ENCODE results near the gene SRPK2.
"Not testable (repeated sequence)": the region's sequence is repeated elsewhere in the genome, so short reads cannot be mapped to it uniquely, and the experiment has no call there.

The SRPK2 gene

DNA sequence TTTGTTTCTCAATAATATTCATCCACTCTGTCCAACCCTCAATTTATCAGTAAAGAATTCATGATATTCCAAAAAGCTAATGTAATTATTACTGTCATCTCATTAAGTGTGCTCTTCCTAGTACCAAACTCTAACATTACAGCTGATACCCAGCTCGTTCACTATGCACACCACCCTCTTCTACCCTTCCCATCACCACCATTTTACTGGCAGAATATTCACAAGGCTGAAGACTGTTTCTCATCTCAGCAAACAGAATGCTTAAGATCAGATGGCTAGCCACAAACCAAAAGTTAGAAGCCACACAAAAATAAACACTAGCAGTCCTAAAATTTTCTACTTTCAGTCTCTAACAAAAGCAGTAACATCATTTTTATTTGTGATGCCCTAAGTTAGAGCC lies 121.5 kb downstream of the SRPK2 start:
- no peak for DNase-seq (ENCODE audit: low read depth)

DNA sequence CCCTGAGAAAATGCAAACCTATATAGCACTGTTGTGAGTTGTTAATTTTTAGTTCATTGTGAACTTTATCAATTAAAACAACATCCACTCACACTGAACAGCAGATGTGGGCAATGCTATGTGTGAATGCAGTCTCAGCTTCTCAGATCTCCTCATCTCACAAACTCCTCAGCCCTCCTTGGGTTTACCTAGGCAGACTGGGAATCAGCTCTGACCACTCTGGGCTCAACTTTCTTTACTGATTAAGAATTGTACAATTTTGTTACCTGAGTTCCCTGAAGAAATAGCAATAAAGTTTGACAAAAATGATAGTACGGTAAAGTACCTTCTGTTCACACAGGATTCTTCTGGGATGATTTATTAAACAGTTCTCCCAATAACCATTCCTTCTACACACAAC lies 124.0 kb downstream of the SRPK2 start:
- DNase-seq (ENCODE audit: low read depth): no peak

DNA sequence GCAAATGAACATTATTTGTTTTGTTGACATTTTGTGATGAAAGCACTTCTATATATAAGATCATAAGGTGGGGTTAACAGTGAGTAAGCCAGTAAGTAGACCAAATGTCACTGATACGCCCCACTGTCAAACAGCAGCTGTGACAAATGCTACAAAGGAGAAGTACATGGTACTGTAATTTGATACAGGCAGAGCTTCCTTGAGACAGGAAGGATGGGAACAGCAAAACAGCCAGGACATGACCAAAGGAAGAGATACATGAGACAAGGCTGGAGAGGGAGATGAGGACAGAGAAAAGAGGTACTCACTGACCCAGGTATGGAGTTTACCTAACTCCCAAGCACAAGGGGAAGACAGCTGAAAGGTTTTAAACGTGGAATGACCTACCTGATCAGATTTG lies 127.0 kb downstream of the SRPK2 start:
- DNase-seq (ENCODE audit: low read depth): no peak

DNA sequence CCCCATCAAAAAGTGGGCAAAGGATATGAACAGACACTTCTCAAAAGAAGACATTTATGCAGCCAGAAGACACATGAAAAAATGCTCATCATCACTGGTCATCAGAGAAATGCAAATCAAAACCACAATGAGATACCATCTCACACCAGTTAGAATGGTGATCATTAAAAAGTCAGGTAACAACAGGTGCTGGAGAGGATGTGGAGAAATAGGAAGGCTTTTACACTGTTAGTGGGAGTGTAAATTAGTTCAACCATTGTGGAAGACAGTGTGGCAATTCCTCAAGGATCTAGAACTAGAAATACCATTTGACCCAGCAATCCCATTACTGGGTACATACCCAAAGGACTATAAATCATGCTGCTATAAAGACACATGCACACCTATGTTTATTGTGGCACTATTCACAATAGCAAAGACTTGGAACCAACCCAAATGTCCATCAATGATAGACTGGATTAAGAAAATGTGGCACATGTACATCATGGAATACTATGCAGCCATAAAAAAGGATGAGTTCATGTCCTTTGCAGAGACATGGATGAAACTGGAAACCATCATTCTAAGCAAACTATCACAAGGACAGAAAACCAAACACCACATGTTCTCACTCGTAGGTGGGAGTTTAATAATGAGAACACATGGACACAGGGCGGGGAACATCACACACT lies 128.4 kb downstream of the SRPK2 start:
- DNase-seq (ENCODE audit: low read depth): not testable (repeated sequence)

GRCh38 chr7:105258919-105259318 lies 129.8 kb downstream of the SRPK2 start:
- not testable (repeated sequence) for DNase-seq (ENCODE audit: low read depth)

GRCh38 chr7:105257338-105257737 lies 131.4 kb downstream of the SRPK2 start:
- DNase-seq (ENCODE audit: low read depth): no peak

DNA sequence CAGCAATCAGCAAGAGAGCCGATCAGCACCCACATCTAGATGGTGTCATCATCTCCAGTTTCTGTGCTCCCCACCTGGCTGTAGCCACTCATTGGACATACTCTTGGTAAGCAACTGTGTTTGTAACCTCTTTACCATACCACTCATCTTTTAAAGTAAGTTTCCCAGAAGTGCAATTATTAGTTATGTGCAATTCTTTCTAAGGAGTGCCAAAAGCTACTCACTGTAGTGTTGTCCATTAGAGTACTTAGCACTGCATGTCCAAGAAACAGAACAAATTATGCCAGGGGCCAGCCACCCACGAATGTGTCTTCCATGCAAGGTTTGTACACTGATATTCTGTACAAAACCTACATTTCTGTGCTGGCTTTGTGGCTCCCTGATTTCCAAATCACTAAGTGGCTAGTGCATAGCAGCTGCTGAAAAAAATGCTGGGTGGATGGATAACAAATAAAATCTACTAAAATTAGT lies 131.9 kb downstream of the SRPK2 start:
- DNase-seq (ENCODE audit: low read depth): no peak

DNA sequence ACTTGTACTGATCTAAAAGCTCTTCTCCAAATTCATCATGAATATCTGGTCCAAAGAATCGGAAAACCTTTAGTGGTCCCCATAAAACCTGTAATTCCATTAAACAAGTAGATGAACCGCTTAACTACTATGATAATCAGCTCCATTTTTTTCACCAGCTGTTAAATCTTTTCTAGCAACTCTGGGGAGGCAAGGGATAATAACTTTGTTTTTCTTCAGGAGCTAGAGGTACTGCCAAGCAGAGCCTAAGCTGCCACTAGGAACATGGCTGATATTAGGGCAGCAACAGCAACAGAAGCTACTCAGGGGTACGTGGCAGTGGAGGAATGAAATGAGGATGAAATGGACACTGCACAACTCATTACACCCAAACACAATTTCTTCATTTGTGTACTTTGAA lies 138.0 kb downstream of the SRPK2 start:
- DNase-seq (ENCODE audit: low read depth): no peak

- no peak for DNase-seq (ENCODE audit: low read depth)
These were observed 138.5 kb downstream of the SRPK2 start for GRCh38 chr7:105250239-105250638.

GRCh38 chr7:105249216-105249615 lies 139.5 kb downstream of the SRPK2 start:
- DNase-seq (ENCODE audit: low read depth): no peak

- DNase-seq (ENCODE audit: low read depth): no peak
These were observed 142.0 kb downstream of the SRPK2 start for GRCh38 chr7:105246679-105247078.

- DNase-seq (ENCODE audit: low read depth): no peak
These were observed 142.5 kb downstream of the SRPK2 start for GRCh38 chr7:105246256-105246655.

DNA sequence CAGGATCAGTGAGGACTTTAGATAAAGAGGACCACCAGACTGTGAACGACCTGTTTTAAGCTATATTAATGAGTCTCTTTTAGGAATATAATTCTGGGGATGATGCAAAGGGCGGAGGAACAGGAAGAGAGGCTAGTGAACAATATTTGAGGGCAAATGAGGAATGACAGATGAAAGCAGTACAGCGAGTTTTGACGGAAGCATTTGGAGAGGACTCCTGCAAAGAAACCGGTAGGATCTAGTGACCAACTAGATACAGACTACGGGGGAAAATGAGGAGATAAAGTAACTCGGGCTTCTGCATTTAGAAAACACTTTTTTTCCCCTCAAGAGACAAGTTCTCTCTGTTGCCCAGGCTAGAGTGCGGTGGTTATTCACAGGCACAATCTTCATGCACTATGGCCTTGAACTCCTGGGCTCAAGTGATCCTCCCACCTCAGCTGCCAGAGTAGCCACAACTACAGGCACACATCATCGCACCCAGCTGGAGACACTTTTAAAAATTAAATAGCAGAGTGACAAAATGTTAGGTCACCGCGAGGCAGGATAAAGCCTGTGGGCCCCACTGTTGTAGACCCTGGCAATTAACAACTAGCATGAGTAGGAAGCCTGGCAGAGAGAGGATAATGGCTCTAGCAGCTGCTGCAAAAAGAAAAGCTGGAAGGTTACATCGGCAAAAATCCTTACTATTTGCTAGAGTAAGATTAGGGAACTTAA lies 143.2 kb downstream of the SRPK2 start:
- no peak for DNase-seq (ENCODE audit: low read depth)

GRCh38 chr7:105244594-105244993 lies 144.1 kb downstream of the SRPK2 start:
- DNase-seq (ENCODE audit: low read depth): no peak

GRCh38 chr7:105241198-105241597 lies 147.5 kb downstream of the SRPK2 start:
- DNase-seq (ENCODE audit: low read depth): no peak

- no peak for DNase-seq (ENCODE audit: low read depth)
These were observed 150.4 kb downstream of the SRPK2 start for GRCh38 chr7:105238198-105238765.

DNA sequence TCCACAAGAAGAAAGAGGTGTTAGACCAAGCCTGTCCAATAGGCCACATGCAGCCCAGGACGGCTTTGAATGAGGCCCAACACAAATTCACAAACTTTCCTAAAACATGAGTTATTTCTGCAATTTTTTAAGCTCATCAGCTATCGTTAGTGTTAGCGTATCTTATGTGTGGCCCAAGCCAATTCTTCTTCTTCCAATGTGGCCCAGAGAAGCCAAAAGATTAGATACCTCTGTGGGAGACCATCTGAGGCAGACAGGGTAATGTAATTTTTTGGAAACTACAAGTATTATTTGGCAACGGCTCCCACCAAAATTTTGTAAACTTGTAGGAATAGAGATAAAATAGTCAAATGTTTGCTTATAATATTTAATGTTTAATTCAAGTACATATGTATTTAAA lies 153.8 kb downstream of the SRPK2 start:
- no peak for DNase-seq (ENCODE audit: low read depth)

DNA sequence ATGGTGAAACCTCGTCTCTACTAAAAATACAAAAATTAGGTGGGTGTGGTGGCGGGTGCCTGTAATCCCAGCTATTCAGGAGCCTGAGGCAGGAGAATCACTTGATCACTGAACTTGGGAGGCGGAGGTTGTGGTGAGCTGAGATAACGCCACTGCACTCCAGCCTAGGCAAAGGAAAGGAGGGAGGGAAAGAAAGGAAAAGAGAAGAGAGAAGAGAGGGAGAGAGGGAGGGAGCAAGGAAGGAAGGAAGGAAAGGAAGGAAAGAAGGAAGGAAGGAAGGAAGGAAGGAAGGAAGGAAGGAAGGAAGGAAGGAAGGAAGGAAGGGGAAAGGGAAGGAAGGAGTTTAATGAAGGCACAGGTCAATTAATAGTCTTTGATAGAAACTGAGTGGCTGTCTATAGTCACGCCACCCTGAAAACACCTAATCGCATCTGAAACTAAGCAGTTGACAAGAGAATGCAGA lies 155.9 kb downstream of the SRPK2 start:
- DNase-seq (ENCODE audit: low read depth): not testable (repeated sequence)

DNA sequence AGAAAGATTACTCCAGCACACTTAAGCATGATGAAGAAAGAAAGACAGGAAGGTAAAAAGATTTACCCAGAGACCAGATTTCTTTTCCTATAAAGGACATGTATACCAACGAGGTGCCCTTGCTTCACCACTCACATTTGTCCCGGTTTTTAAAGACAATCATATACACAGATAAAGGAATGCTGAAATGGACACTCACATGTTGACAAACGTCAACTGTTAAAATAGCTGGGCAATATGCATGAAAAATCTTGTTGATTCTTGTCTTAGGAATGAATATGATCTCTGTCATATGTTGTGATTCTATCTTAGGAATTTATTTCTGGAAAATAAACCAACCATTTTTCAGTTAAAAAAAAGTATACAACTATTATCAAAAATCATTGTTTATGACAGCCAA lies 158.2 kb downstream of the SRPK2 start:
- no peak for DNase-seq (ENCODE audit: low read depth)

DNA sequence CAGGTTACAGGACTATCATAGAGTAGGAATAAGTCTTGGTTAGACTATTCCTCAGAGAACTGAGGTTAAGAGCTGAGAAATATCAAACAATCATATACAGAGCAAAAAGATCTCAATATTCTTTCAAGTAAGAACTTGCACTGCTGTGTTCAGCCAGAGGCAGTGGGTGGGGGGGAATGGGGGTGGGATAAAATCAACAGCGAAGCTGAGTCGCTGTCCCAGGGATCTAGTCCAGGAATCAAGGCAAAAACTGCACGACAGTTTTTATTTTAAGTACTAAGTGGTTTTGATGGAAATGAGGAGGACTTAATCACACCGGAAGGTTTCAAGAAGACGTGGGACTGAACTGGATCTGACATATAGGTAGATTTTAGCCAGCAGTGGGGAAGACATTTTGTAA lies 159.1 kb downstream of the SRPK2 start:
- DNase-seq (ENCODE audit: low read depth): no peak

- no peak for DNase-seq (ENCODE audit: low read depth)
These were observed 160.2 kb downstream of the SRPK2 start for GRCh38 chr7:105228555-105228954.

DNA sequence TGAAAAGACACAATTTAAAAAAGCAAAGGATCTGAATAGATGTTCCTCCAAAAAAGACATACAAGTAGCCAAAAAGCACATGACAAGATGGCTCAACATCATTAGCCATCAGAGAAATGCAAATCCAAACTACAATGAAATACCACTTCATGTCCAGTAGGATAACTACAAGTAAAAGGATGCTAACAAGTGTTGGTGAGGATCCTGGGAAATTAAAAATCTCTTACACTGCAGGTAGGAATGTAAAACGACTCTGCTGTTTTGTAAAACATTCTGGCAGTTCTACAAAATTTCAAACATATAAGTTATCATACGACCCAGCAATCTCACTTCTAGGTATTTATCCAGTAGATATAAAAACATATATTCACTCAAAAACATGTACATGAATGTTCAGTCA lies 161.3 kb downstream of the SRPK2 start:
- no peak for DNase-seq (ENCODE audit: low read depth)
